ENCODE results near the gene EFNA3. TPM values are rescaled to one million over a fixed set of nuclear protein-coding genes. Genes with fewer than 3 reads are reported as not detected.

Gene EFNA3
- total and polyA plus RNA-seq, 2 of the 4 experiments (the other 2 are of a cell fraction): 0.72 to 1.6 TPM

DNA sequence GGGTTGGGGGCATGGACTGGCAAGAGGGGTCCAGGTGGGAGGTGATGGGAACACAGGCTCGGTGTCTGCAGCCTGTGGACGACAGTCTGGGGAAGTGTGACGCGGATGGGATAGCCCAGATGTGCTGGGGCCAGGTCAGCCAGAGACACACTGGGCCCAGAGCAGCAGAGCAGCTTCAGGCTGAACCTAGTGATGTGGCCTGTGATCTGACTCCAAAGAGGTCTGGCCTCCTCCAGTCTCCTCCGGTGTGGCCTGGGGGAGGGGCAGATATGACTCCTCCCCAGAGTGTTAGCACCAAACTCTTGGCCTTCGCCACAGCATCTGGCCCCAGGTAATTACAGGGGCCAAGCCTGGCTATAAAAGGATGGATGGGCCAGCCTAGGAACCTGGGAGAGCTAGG is 13.5 kb downstream of the EFNA3 start:
- ATAC-seq (ENCODE audit: low read depth): no peak
- no peak overlapping the region for H3K4me3 ChIP-seq (ENCODE audit: insufficient read depth, low read depth, low read length)
- no peaks in the 10 kb centered on the region for H3K79me1 ChIP-seq (ENCODE audit: low read depth in 1 of 2, low read length in 2 of 2)
- no peak overlapping the region for H2BK20ac ChIP-seq (ENCODE audit: low read depth, low read length)
- no peak overlapping the region for H3K23ac ChIP-seq (ENCODE audit: low read depth, low read length)
- H2AK9ac ChIP-seq (replicated peaks; ENCODE audit: low read depth, low read length, poor library complexity): no peak overlapping the region
- dilution Hi-C loops (cut with HindIII; ENCODE audit: low sequenced_read_pairs, unreplicated experiment) (no loop called here), in situ Hi-C loops (cut with MboI; ENCODE audit: low sequenced_read_pairs) (loop anchor here (5.0 kb wide), 1 partner anchor 75 kb away; no protein-coding TSS in a partner anchor), intact Hi-C loops (cut with micrococcal nuclease) (loop anchor here (5.0 kb wide), 1 partner anchor 35 kb away; the partner anchor contains the start of gene EFNA1)
- no peaks in the 10 kb centered on the region for H3K36me3 ChIP-seq (ENCODE audit: control insufficient read depth, insufficient read depth, low read length)
- CTCF ChIA-PET: interaction anchor here (0.6 to 2.1 kb wide), 13 partner anchors 8 to 876 kb away, joined by 3 to 18 read pairs (median 3); partner anchors contain the start of genes EFNA4 and KRTCAP2
- POLR2A ChIA-PET (ENCODE audit: unreplicated experiment): no interaction called here
- no peak overlapping the region for H3K4ac ChIP-seq (ENCODE audit: low read depth, low read length)
- DNase-seq: no peak
- WGBS, 2 experiments (ENCODE audit: extremely low coverage in 2 of 2, insufficient read length in 1 of 2): 80% methylated on average over 1 of the region's 6 CpGs; no CpG with 5 or more reads in 1 of the 2 experiments
- H3K18ac ChIP-seq (ENCODE audit: low read depth, low read length): no peak overlapping the region
- H2AK5ac ChIP-seq (ENCODE audit: low read depth, low read length): no peak overlapping the region
- H3K56ac ChIP-seq (ENCODE audit: extremely low read depth, insufficient read depth, low read length): no peak overlapping the region
- no peak overlapping the region for H3K4me2 ChIP-seq (ENCODE audit: low read depth, low read length)
- no peak overlapping the region for H4K91ac ChIP-seq (ENCODE audit: insufficient read depth, low read depth, low read length)
- no peak overlapping the region for H2BK120ac ChIP-seq (ENCODE audit: low read depth, low read length)
- no peak overlapping the region for H3K9ac ChIP-seq (ENCODE audit: low read depth, low read length)
- no peak overlapping the region for H2AFZ ChIP-seq (replicated peaks; ENCODE audit: low read length, poor library complexity)
- BruUV-seq (replicated peaks): no TSS peak
- no peak overlapping the region for H2BK5ac ChIP-seq (ENCODE audit: low read depth, low read length, poor library complexity, severe bottlenecking)
- no peaks in the 10 kb centered on the region for H3K9me3 ChIP-seq (ENCODE audit: control insufficient read depth, insufficient read depth, low read length)
- no peaks in the 10 kb centered on the region for H4K20me1 ChIP-seq (ENCODE audit: insufficient read depth, low read length)
- H2BK15ac ChIP-seq (ENCODE audit: low read depth, low read length): no peak overlapping the region
- H3K27me3 ChIP-seq (ENCODE audit: control insufficient read depth, insufficient read depth, low read length): peaks cover 20% of the 10 kb centered on the region
- TF ChIP-seq, protein P1, sequence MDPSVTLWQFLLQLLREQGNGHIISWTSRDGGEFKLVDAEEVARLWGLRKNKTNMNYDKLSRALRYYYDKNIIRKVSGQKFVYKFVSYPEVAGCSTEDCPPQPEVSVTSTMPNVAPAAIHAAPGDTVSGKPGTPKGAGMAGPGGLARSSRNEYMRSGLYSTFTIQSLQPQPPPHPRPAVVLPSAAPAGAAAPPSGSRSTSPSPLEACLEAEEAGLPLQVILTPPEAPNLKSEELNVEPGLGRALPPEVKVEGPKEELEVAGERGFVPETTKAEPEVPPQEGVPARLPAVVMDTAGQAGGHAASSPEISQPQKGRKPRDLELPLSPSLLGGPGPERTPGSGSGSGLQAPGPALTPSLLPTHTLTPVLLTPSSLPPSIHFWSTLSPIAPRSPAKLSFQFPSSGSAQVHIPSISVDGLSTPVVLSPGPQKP (IDR thresholded peaks at IDR 0.05; ENCODE audit: borderline replicate concordance, low read depth, low read length): no peak
- TF ChIP-seq BHLHE40 (IDR thresholded peaks at IDR 0.05; ENCODE audit: low read depth, low read length) (no peak), SMC3 (IDR thresholded peaks at IDR 0.05; ENCODE audit: low read depth, low read length) (no peak), POLR2A (IDR thresholded peaks at IDR 0.05; ENCODE audit: low read depth, low read length) (no peak)
- TF ChIP-seq, protein P2, sequence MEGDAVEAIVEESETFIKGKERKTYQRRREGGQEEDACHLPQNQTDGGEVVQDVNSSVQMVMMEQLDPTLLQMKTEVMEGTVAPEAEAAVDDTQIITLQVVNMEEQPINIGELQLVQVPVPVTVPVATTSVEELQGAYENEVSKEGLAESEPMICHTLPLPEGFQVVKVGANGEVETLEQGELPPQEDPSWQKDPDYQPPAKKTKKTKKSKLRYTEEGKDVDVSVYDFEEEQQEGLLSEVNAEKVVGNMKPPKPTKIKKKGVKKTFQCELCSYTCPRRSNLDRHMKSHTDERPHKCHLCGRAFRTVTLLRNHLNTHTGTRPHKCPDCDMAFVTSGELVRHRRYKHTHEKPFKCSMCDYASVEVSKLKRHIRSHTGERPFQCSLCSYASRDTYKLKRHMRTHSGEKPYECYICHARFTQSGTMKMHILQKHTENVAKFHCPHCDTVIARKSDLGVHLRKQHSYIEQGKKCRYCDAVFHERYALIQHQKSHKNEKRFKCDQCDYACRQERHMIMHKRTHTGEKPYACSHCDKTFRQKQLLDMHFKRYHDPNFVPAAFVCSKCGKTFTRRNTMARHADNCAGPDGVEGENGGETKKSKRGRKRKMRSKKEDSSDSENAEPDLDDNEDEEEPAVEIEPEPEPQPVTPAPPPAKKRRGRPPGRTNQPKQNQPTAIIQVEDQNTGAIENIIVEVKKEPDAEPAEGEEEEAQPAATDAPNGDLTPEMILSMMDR (conservative IDR thresholded peaks at IDR 0.05; ENCODE audit: low read depth, low read length): no peak
- peaks cover 3% of the 10 kb centered on the region; the same call in 1 of the 2 replicates for H3K9me1 ChIP-seq (ENCODE audit: insufficient read depth, low read length)
- H4K5ac ChIP-seq (ENCODE audit: low read depth, low read length): no peak overlapping the region
- no peak overlapping the region for H3K14ac ChIP-seq (replicated peaks; ENCODE audit: low read depth, low read length)
- H4K8ac ChIP-seq (ENCODE audit: low read depth in 2 of 2, low read length in 2 of 2): no peak overlapping the region
- H3K4me1 ChIP-seq (ENCODE audit: control insufficient read depth, insufficient read depth, low read length): peaks cover 4% of the 10 kb centered on the region; the same call in 1 of the 2 replicates
- no peak overlapping the region for H3K27ac ChIP-seq (ENCODE audit: insufficient read depth, low read length)
